NOMO-1 treated with dmso at 0.1 percent for 144 hours (cell line): Measurements from ENCODE around the gene C5orf58.

Experiments
- DNase-seq: peaks from one replicate; lab custom pipeline; 2025; ENCODE audit not compliant: unreplicated experiment; lab: John Stamatoyannopoulos, UW

C5orf58 gene

GRCh38 chr5:170278611-170279458 lies 46.0 kb downstream of the C5orf58 start:
- DNase-seq, result peak; percentile 92

DNA sequence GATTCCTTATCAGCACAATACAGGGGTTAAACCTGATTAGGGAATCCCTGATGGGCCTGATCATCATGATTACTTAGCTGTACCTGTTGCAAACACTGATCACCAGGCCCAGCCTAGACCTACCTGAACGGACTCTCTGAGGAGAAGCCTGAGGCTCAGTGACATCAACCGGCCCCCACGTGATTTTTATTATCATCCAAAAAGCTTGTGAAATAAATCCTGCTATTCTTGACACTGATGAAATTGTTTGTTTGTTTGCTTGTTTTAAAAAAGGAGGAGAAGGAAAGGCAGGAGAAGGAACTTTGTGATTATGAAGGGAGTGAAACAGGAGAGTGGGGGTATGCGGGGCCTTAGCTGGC lies 46.7 kb downstream of the C5orf58 start:
- no peak for DNase-seq

DNA sequence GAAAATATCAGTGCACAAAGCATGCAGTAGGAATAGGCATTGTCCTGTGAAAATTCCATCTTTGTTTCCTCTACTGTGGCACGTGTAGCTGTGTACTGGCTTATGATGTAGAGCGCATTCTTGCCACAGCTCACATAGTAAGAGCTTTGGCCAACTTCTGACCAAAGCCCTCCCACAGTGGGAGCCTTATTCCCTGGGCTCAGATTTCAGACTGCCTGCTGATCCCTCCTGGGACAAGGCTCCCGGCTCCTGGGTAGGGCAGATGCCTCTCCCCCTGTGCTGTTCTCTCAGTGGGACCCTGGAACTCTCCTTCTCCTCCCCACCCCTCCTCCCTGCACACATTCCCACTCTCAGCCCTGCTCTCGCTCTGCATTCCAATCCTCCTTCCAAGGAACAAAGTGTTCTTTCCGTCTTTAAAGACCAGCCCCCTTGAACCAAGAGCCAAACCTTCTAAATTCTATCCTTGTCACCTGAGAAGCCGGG lies 47.3 kb downstream of the C5orf58 start:
- DNase-seq, result no peak

DNA sequence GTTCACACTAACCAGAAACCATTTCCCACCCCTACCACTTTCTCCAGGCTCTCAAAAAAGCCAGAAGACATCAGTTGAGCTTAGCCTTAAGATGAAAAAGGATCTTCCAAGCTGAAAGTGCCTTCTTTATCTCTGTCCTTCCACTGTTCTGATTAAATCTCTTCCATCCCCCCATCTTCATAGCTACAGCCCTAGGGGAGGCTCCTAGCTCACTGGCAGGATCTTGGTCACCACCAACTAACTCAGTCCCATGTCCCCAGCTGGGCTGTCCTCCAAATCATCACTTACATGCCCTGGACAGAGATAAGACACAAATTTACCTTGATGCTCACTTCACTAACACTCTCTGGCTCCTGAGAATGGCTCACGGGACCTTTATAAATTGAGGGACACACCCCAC lies 50.5 kb downstream of the C5orf58 start:
- no peak for DNase-seq

GRCh38 chr5:170284231-170284630 lies 51.4 kb downstream of the C5orf58 start:
- no peak for DNase-seq

- DNase-seq, result no peak
Observed at GRCh38 chr5:170285181-170285580, 52.4 kb downstream of the C5orf58 start.

DNA sequence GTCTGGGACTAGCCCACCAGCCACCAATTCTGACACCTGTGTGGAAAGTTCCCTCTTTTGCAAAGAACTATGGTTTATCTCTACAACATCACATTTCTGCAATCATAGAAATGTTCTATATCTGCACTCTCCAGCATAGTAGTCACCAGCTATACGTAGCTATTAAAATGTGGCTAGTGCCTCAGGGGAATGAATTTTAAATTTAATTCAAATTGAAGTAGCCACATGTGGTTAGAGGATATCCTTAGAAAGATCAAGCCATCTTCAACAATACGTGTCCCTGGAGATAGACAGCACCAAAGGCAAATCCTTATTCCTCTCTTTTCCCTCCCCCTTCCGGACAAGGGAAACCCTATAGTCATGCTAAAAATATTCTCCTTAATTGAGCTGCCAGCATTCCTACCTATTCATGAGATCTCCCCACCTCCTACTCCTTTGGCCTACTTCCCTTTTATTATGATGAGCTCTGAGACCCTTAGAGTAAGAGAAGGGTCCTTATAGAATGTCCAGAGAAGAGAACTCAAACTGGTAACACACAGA lies 53.7 kb downstream of the C5orf58 start:
- no peak for DNase-seq

DNA sequence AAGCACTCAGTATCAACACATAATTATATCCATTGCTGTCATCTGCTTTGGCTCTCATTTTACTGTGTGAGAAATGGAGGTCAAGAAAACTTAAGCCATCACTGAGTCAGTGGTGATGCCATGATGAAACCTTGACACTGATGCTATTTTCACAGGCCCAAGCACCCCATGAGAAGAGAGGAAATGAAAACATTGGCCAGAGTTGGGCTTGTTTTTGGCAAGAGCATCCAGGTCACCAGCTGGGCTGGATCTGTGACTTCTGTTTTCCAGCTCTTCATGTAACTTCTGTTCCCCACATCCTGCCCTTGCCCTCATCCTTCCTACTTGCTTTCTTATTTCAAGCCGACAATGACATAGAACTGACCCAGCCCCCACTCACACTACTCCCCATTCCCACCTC lies 54.7 kb downstream of the C5orf58 start:
- no peak for DNase-seq

- no peak for DNase-seq
Observed at GRCh38 chr5:170288151-170288550, 55.4 kb downstream of the C5orf58 start.

DNA sequence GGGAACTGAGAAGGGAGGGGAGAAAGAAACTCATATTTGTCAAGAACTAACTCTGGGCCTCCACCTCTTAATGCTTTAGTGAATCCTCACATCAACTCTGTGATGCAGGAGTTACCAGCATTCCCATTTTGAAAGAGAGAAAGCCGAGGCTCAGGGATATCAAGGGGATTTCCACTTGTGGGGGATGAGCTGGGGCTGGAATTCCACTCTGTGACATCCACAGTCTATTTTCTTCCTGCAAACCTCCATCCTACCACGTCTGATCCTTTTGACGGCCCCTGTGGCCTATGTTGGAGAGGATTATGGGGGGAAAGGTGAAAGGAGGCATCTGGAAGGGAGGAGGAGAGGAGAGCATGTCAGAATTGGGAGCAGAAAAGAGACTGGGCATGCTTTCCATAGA lies 55.8 kb downstream of the C5orf58 start:
- no peak for DNase-seq

GRCh38 chr5:170289121-170289520 lies 56.3 kb downstream of the C5orf58 start:
- no peak for DNase-seq

- DNase-seq, result peak; percentile 18
Observed at GRCh38 chr5:170289764-170290163, 57.0 kb downstream of the C5orf58 start.

- DNase-seq, result peak; percentile 23
Observed at GRCh38 chr5:170290498-170290897, 57.7 kb downstream of the C5orf58 start.

DNA sequence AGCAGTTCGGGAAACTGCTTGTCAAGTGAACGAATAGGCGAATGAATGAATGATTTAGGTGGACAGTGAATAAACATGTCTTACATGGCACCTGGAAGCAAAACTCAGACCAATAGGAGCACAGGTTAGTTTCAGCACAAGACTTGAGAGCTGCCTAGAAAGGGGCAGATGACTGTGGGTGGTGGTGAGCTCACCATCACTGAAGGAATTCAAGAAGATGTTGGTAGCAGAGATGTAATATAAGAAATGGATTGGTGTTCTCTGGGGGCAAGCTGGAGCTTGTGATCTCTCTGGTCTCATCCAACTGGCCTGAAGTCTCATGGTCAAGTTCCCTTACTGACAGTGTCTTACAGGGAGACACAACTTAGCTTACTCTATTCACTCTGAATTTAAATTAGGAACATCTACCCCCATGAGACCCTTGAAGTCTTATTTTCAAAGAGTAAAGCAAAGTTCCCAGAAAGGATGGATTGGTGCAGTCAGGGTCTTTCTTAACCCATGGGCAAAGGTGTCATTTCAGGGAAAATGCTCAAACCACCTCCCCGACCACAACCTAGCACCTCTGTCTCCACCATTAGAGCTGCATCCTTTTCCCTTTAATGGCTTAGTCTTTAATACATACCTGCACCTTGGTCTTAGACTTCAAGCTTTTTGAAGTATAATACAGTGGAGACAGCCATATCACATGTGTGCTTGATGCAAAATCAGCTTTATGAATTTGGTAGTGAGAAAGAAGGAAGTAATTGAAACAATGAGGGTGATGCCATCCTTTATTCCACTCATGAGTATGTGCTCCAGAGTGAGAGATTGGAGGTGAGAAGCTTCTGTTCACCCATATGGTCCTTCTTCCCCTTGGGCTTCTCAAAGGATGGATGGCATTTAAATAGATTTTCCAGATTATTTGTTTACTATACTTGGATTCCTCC lies 59.7 kb downstream of the C5orf58 start:
- DNase-seq, result no peak

DNA sequence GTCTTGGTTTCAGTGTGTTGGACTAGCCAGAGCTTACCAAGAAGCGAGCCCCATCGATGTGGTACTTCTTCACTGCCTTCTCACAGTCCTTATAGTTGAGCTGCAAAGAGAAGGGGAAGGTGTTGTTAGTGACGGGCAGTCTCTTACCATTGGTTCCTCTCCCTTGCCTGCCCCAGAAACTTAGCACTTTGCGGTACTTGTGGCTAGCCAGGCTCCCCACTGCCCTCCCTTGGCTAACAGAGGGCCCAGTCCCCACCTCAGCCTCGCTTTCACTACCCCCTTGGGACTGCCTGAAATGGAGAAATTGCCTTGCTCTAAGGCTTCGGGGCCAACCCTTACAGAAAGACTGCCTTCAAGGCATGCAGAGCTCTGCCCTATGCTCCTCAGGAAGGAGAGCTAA lies 60.5 kb downstream of the C5orf58 start:
- peak; percentile 99 for DNase-seq

GRCh38 chr5:170294057-170294456 lies 61.3 kb downstream of the C5orf58 start:
- no peak for DNase-seq

GRCh38 chr5:170294556-170294955 lies 61.8 kb downstream of the C5orf58 start:
- no peak for DNase-seq
